Activated CD8-positive, alpha-beta memory T cell treated with anti-CD3 and anti-CD28 coated beads, Interleukin-2, amount 50 U/mL, for 1 hour (primary cell): ENCODE results near the gene HMGN4.

Experiments used
- DNase-seq: peaks from one replicate; pipeline ENCODE4 v3.0.0-alpha.2; 2020; ENCODE audit errors: extremely low read depth

HMGN4 gene

GRCh38 chr6:26578279-26578678 is 40.1 kb downstream of the HMGN4 start:
- DNase-seq = no peak

GRCh38 chr6:26578741-26579140 is 40.6 kb downstream of the HMGN4 start:
- no peak for DNase-seq

- no peak for DNase-seq
Observed at GRCh38 chr6:26581164-26581915, 43.2 kb downstream of the HMGN4 start.

GRCh38 chr6:26588965-26589364 is 50.8 kb downstream of the HMGN4 start:
- DNase-seq = no peak

- no peak for DNase-seq
Observed at GRCh38 chr6:26592649-26593048, 54.5 kb downstream of the HMGN4 start.

GRCh38 chr6:26593278-26594130 is 55.3 kb downstream of the HMGN4 start:
- DNase-seq = no peak

GRCh38 chr6:26594131-26594498 is 55.9 kb downstream of the HMGN4 start:
- no peak for DNase-seq

- DNase-seq = no peak
Observed at GRCh38 chr6:26594730-26595632, 56.8 kb downstream of the HMGN4 start.

GRCh38 chr6:26595669-26596269 is 57.6 kb downstream of the HMGN4 start:
- peak; percentile 62 for DNase-seq
